HG03108 (cell line): Measurements from ENCODE around the gene CLEC17A.
"Not testable (repeated sequence)": the region's sequence is repeated elsewhere in the genome, so short reads cannot be mapped to it uniquely, and the experiment has no call there.

Experiments used
- ATAC-seq: cut with Tn5 transposase; IDR thresholded peaks from one replicate; pipeline ENCODE4 v1.9.1; 2021; ENCODE audit warnings: moderate library complexity; ENCODE audit not compliant: unreplicated experiment

CLEC17A gene

GRCh38 chr19:14577264-14577663 is 5.6 kb upstream of the CLEC17A start:
- no peak for ATAC-seq

- ATAC-seq = peak; percentile 32
Observed at GRCh38 chr19:14577885-14578427, 4.9 kb upstream of the CLEC17A start.

- ATAC-seq = no peak
Observed at GRCh38 chr19:14580623-14581237, 2.2 kb upstream of the CLEC17A start.

- not testable (repeated sequence) for ATAC-seq
Observed at GRCh38 chr19:14584372-14584771, 1.5 kb downstream of the CLEC17A start.

GRCh38 chr19:14585187-14585586 is 2.3 kb downstream of the CLEC17A start:
- peak; percentile 50 for ATAC-seq

GRCh38 chr19:14589433-14589832 is 6.5 kb downstream of the CLEC17A start:
- not testable (repeated sequence) for ATAC-seq

- ATAC-seq = no peak
Observed at GRCh38 chr19:14595558-14595957, 12.7 kb downstream of the CLEC17A start.

- no peak for ATAC-seq
Observed at GRCh38 chr19:14599548-14600147, 16.8 kb downstream of the CLEC17A start.

GRCh38 chr19:14603990-14604387 is 21.1 kb downstream of the CLEC17A start:
- ATAC-seq = peak; percentile 87

- no peak for ATAC-seq
Observed at GRCh38 chr19:14606627-14607026, 23.7 kb downstream of the CLEC17A start.

- ATAC-seq = no peak
Observed at GRCh38 chr19:14611051-14611450, 28.2 kb downstream of the CLEC17A start.

GRCh38 chr19:14612242-14612641 is 29.4 kb downstream of the CLEC17A start:
- ATAC-seq = not testable (repeated sequence)

- ATAC-seq = no peak
Observed at GRCh38 chr19:14612657-14613056, 29.8 kb downstream of the CLEC17A start.

GRCh38 chr19:14613399-14614098 is 30.7 kb downstream of the CLEC17A start:
- ATAC-seq = not testable (repeated sequence)

- no peak for ATAC-seq
Observed at GRCh38 chr19:14614099-14614412, 31.2 kb downstream of the CLEC17A start.

- ATAC-seq = no peak
Observed at GRCh38 chr19:14615623-14616022, 32.7 kb downstream of the CLEC17A start.

GRCh38 chr19:14616407-14616806 is 33.5 kb downstream of the CLEC17A start:
- ATAC-seq = no peak

- no peak for ATAC-seq
Observed at GRCh38 chr19:14619404-14619803, 36.5 kb downstream of the CLEC17A start.

- ATAC-seq = not testable (repeated sequence)
Observed at GRCh38 chr19:14624491-14624890, 41.6 kb downstream of the CLEC17A start.

- no peak for ATAC-seq
Observed at GRCh38 chr19:14629557-14629956, 46.7 kb downstream of the CLEC17A start.

- ATAC-seq = no peak
Observed at GRCh38 chr19:14632286-14632685, 49.4 kb downstream of the CLEC17A start.
